HG03378 (cell line): Measurements from ENCODE around the gene SEPTIN10.
A peak's percentile ranks its signal among the peaks of the same experiment; 100 is the strongest.
"Not testable (repeated sequence)": the region's sequence is repeated elsewhere in the genome, so short reads cannot be mapped to it uniquely, and the experiment has no call there.

Experiments used
- ATAC-seq: cut with Tn5 transposase; IDR thresholded peaks from one replicate; pipeline ENCODE4 v1.9.1; 2021; ENCODE audit warnings: mild to moderate bottlenecking, moderate library complexity; ENCODE audit not compliant: unreplicated experiment

The SEPTIN10 gene

DNA sequence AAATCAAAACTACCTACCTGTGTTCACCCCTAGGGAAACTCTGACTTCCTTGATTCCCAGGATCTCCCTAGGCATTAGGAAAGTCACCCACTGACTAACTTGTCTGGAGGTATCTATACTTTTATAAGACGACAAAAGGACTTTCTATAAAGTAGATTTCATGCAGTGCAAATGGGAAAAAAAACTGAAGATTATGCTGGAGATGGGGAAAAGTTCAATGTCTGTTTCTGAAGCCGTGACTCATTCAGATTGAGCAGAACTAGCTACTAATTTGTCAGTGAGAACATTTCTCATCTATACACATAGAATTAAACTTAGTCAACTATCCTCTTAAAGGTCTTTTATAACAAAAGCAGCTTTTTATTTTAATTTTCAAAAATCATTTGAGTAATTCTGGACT is 6.0 kb downstream of the SEPTIN10 start:
- no peak for ATAC-seq

DNA sequence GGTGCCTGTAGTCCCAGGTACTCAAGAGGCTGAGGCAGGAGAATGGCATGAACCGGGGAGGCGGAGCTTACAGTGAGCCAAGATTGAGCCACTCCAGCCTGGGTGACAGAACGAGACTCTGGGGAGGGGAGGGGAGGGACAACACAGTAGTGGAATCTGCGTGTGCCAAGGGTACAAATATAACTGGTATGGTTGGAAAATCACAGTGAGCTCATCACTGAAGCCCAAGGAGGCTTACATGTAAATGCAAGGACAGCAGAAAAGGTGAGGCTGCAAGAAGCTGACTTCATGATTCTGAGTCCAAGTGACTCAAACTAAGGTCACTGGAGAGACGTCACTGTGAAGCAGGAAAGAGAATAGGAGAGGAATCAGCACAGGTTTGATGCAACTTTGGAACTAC is 9.2 kb downstream of the SEPTIN10 start:
- no peak for ATAC-seq

DNA sequence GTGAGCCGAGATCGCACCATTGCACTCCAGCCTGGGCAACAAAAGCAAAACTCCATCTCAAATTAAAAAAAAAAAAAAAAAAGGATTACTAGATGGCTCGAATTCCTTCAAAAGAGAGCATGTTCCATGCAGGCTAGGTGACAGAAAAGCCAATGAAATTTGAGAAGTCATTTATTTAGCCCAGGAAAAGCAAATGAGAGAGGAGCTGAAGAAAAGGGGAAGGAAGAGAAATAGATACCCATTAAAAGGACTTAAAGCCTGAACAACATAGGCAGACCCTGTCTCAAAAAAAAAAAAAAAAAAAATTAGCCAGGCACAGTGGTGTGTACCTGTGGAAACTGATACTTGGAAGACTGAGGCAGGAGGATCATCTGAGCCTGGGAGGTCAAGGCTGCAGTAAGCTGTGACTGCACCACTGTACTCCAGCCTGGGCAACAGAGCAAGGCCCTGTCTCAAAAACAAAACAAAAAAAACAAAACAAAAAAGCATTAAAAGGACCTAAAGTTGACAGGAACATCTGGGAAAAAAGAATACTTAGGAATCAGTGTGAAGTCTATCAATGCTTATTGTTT is 11.1 kb downstream of the SEPTIN10 start:
- no peak for ATAC-seq

DNA sequence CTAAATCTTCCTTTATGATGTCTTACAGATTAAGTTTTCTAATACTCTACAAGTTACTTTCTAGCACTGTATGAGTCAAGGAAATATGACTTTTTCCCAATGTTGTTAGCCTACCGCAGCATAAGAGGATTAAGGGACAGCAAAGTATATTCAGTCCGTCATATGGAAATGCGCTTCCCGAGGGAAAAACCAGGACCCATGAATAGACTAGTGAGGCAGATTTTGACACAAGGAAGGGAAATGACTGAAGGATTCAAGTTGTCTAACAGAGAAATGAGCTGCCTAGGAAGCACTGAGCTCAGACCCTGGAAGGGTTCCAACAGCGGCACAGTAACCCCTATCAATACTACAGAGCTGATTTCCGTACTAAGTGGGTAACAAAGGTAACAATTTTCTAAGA is 12.0 kb downstream of the SEPTIN10 start:
- no peak for ATAC-seq

DNA sequence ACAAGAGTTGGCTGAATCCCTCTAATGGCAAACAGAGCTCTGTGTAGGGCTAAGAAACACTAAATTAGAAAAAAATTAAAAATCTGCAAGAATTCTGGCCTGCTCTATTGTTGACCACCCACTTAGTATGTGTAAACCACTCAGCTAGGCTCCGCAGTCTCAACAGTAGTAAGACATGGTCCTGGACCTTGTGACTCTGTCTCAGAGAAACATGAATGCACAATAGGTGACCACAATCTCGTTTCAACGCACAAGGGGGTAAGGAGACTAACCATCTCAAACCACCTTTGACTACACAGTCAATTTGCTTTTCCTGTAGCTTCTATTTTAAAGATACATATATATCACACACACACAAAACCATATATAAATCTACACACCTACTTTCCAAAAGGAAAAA is 16.5 kb downstream of the SEPTIN10 start:
- ATAC-seq: no peak

DNA sequence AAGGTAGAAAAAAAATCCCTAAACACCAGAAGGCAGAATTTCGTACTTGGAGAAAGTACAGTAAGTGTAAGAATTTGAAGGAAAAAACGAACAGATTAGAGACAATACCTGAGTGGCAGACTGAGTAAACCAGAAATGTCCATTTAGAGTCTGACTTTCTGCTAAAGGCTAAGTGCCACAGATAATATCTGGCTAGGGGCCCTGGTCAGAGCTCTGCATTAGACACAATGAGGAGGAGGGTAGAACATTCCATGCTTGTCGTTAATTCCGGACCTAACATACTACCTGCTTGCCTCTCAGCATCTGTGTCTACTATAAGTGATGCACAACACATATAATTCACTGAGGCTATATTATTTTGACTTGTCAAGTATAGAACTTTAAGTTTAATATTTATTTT is 18.1 kb downstream of the SEPTIN10 start:
- ATAC-seq: no peak

DNA sequence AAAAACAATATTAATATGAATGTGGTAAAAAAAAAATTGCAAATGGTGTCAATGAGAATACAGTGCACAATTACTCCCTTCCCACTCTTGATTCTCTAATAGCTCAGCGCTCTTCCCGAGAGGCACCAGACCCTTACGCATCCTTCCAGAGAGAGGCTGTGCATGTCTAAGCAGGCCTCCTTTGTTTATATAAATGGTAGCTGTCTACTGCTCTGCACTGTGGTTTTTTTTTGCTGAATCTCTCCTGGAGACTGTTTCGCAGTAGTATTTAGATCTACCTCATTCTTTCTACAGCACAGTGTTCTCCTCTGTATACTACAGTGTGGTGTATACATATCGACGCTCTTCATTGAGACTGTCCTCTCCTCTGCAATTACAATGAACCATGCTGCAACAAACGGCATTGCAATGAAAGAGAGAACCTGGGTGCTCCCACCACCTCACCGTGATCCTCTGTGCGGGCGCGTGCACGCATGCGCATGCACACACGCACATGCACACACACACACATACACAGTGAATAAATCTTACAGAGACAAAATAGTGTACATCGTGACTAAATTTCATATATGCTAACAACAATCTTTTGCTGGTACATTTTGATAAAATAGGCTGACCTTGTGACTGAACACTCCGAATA is 19.4 kb downstream of the SEPTIN10 start:
- ATAC-seq: no peak

DNA sequence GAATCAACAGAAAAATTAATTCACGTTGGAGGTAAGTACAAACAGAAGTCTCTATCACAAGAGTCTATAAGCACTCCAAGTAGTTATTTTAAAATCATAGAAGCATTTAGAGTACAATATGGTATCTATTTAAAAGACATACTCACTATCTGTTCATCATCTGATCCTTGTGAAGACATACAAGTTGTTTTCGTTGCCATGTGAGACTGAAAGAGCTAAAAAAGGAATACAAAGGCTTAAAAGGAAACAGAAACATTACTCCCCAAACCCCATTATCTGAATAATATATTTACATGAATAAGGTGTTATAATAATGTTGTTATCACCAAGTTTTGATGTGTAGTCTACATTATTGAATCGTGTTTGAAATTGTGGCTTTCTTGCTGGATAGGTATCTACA is 20.9 kb downstream of the SEPTIN10 start:
- ATAC-seq: no peak

DNA sequence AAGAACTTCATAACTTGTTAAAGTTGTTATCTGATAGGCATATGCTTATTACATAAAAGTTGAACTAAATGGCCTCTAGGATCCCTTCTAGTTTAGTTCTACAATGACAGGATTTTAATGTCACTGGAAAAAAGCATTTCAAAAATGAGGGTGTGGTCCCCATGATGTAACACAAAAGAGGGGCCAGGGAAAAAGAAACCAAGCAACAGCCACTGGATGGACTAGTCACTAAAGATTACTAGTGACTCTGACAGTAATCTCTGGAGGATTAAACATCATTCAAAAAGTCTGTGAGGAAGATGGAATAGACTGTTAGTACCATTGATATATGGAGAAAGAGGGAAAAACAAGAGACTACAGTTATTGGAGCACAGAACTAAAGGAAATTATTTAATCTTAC is 22.6 kb downstream of the SEPTIN10 start:
- no peak for ATAC-seq

DNA sequence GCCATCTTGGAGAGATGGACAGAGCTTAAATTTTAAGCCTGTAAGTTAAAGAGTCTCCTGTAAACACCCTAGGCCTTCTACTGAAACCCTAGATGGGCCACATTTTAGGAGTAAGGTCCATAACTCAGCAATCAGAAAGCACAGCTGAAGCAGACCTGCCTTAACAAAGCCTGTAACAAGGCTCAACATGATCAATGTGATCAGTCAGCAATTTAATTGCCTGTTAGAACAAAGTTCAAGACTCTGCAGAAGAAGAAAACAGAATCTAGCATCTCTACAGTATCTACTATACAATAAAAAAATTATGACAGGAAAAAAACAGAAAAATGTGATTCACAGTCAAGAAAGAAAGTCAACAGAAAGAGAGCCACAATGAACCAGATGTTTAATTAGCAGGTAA is 27.1 kb downstream of the SEPTIN10 start:
- no peak for ATAC-seq

DNA sequence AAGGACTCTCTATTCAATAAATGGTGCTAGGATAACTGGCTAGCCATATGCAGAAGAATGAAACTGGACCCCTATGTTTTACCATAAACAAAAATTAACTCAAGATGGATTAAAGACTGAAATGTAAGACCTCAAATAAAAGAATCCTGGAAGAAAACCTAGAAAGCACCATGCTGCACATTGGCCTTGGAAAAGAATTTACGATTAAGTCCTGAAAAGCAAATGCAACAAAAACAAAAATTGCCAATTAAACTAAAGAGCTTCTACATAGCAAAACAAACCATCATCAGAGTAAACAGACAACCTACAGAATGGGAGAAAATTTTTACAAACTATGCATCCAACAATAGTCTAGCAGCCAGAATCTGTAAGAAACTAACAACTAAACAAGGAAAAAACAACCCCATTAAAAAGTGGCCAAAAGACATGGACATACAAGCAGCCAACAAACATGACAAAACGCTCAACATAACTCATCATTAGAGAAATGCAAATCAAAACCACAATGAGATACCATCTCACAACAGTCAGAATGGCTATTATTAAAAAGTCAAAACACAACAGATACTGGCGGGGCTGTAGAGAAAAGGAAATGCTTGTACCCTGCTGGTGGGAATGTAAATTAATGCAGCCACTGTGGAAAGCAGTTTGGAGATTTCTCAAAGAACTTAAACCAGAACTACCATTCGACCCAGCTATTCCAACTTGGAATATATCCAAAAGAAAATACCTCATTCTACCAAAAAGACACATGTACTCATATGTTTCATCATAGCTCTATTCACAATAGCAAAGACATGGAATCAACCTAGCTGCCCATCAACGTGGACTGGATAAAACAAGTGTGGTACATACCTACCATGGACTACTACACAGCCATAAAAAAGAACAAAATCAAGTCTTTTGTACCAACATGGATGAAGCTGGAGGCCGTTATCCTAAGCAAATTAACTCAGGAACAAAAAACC is 30.6 kb downstream of the SEPTIN10 start:
- peak; percentile 51 for ATAC-seq

DNA sequence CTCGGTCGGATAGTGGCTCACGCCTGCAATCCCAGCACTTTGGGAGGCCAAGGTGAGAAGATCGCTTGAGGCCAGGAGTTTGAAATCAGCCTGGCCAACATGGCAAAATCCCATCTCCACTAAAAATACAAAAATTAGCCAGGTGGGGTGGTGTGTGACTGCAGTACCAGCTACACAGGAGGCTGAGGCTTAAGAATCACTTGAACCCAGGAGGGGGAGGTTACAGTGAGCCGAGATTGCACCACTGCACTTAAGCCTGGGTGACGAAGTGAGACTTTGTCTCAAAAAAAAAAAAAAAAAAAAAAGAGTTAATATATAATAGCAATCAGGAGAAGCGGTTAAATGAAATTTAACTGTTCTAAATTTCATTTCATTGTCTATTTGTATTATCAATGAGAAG is 36.1 kb downstream of the SEPTIN10 start:
- not testable (repeated sequence) for ATAC-seq

DNA sequence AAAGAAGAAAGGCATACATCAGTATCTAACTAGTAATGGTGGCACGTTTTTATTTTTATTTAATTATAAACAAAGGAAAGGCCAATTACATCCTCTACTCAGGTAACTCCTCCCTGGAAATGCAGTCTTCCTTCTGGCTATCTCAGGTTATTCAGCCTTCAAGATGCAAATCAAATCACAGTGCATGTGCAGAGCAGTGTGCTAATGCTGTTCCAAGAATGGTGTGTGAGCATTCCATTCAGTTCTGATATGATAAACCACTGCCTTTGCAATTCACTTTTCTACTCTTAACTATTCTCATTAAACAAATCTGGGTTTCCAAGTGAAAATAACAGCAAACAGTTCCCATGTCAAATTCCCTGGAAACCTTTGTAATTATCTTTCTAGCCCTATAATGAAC is 38.4 kb downstream of the SEPTIN10 start:
- no peak for ATAC-seq

DNA sequence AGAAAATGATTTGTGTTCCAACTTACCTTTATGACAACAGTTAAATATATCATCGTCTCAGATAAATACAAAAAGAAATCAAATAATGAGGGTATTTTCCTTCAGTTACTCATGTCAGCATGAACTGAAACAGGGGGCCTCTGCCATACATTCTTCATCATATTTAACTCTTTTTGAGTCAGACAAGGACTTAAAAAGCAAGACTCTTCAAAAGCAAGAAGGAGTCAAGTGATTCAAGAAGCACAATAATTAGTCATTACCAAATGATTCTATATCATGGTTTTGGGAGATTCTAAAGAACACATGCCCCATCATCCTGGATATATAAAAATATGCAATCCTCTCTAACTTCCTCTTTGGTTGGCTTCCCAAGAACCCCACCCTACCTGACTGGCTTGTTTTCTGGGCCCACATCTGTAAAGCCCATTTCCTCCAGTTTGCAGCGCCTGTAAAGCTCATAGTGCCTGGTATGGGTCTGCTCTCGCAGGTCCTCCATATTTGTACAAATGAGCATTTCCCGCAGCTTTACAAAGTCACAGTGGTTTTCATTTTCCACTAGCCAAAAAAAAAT is 49.7 kb downstream of the SEPTIN10 start:
- no peak for ATAC-seq

DNA sequence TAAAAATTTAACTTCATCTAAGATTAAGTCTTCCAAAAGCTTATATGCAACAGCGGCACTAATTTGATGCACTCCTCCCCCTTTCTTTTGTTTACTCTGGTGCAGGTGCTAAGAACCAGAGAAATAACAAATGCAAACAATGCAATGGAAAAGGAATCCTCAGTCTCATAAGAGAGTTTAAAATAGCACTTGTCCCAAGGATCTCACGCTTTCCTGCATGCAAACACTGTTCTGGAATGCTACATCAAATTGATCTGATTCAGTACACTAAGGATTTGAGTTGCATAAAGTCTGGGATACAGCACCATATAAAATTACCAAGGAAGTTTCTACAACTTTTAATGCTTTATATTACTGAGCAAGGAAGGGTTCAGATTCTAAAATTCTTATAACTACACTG is 50.5 kb downstream of the SEPTIN10 start:
- no peak for ATAC-seq

DNA sequence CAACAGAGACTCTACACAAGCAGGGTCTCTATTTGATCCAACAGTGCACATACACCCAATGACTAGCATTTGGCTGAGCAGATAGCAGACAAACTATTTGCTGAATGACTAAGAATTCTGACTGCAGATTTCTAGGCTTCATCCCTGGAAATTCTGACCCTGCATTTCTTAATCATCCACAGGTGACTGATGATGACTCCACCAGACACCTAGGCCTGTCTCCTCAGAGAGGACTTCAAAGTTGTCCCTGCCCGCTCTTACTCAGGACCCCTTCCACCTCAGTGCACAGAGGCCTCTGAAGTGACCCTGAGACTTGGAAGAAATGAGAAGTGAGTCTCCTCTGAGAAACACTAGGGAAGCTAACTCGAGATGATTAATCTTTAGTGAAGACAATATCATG is 51.3 kb downstream of the SEPTIN10 start:
- no peak for ATAC-seq

DNA sequence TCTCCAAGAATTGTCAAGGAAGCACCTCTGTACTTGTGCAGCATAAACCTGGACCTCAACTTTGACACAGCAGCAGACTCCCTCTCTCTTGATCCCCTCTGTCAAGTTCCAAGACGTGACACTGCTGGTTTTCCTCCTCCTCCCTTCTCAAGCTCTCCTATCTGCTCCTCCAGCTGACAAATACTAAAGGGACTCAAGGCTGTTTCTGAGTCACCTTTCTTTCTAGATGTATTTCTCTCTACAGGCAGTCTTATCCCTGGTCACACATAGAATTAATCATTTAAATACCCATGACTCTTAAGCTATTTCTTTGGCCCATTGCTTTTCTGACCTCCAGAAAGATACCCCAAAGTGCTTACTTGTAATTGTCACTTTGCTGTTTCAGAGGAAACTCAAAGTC is 53.5 kb downstream of the SEPTIN10 start:
- no peak for ATAC-seq

DNA sequence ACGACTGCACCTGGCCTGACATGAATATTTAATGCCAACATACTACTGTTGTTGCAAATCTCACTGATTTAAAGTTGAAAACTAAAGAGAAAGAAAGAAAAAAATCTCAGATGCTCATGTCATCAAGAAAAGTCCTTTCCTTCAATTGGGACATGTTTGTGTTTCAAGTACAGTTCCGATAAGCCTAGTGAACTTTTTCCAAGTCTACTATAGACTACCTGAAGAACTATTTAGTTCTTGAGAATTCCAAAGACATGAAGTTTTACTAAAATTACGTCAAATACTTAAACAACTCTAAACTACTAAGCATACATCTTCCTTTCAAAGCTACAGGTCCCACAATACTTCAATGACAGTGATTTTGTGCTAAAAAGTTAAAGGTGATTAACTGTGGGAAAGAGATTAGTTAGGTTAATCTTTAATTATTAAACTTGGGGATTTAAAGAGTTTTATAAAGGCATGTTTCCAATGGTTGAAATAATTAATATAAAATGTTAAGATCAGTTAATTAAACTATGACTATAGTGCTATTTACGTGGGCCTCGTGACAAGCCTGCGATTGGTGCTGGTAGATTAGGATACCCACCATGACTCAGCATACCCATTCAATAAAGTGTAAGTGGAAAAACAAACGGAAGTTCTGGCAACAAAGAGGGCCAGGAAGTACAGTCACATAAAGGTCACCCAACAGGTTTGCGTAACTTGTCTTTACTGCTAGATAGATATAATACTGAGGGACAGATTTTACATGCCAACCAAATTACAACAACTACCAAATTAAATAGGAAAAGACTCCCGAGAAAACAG is 55.5 kb downstream of the SEPTIN10 start:
- no peak for ATAC-seq

DNA sequence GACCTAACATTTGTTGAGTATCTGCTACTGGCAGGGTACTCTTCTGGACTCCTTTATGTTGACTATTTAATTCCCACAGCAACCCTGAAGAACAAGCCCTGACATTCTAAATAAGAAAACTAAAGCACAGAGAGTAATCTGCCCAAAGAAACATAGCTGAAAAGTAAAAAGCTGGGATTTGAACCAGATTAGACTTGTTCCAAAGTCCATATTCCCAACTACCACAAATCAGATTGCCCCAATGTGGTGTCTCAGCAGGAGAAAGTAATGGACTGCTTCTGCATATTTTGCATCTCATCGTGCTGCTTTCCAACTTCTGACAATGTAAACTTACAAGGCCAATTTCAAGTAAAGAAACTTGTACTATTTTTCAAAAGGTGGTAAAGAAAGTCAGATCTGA is 56.5 kb downstream of the SEPTIN10 start:
- no peak for ATAC-seq

DNA sequence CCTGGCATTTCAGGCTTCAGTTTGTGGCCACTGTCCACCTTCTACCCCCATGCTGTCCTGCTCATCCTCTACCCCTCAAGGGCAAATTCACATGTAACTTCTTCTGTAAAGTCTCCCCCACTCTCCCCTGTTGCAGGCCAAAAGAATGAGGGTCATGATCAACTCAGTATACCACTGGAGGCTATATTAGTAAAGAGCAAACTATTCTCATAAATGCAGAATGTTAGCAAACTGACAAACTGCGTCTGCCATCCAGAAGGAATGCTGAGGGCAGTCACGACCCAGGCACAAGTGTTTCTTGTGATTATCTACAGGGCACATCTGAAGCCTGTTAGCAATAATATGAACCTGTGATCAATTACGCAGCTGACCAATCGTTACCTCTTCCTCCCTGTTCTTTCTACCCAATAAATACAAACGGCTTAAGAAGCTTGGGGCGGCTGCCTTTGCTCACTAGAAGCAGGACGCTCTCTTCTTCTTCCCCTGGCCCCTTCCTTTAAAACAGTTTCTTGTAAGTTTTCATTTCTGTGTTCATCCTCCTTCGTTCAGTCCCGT is 58.3 kb downstream of the SEPTIN10 start:
- no peak for ATAC-seq

DNA sequence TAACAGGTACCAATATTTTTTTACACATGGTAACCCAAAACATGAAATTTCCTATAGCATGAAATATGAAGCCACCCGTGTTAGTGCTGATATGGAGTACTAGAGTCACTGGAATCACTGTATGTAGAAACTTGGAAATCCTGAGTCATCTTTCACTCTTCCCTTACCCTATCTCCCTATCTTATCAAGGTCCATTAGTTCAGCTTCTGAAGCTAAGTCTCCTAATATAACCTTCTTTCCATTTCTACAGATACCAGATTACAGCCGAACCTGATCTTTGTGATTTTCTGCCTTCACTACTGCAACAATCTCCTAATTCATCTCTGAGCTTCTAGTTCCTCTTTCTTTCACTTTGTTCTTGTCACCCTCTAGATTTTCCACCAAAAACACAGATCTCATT is 59.0 kb downstream of the SEPTIN10 start:
- ATAC-seq: no peak
